ENCODE results near the gene FAM135A. TPM values are rescaled to one million over a fixed set of nuclear protein-coding genes. Genes with fewer than 3 reads are reported as not detected.

The FAM135A gene
- total and polyA plus RNA-seq, 11 donors: 6.0 to 14.9 (median 12.0) TPM

- Histone ChIP-seq H3K27me3 (no peaks in the 10 kb centered on the region), H3K9me3 (peaks cover 0 to 45% (median 12%) of the 10 kb centered on the region in 12 donors), H3K4me3 (no peak overlapping the region), H3K4me1 (no peaks in the 10 kb centered on the region), H3K36me3 (peaks cover 7 to 64% (median 32%) of the 10 kb centered on the region in 9 donors), H3K27ac (no peak overlapping the region)
- ATAC-seq: no peak
- TF ChIP-seq POLR2A (IDR thresholded peaks at IDR 0.05) (no peak), CTCF (IDR thresholded peaks at IDR 0.05) (no peak)
- 97 to 99% (median 99%) methylated on average over 3 of the region's 3 CpGs for WGBS, 4 donors
- DNase-seq: no peak
- intact Hi-C loops (cut with DNase I): no loop called here
Measured at GRCh38 chr6:70502484-70502883, 89.2 kb downstream of the FAM135A start.

- ATAC-seq: no peak
- H3K27me3 ChIP-seq: no peaks in the 10 kb centered on the region
- H3K36me3 ChIP-seq: peaks cover 7 to 64% (median 32%) of the 10 kb centered on the region in 9 donors
- 97 to 100% (median 99%) methylated on average over 1 of the region's 1 CpG for WGBS, 4 donors
- no peak overlapping the region for H3K27ac ChIP-seq
- no peak overlapping the region for H3K4me3 ChIP-seq
- no peaks in the 10 kb centered on the region for H3K4me1 ChIP-seq
- no peak for DNase-seq
- TF ChIP-seq POLR2A (IDR thresholded peaks at IDR 0.05) (no peak), CTCF (IDR thresholded peaks at IDR 0.05) (no peak)
- intact Hi-C loops (cut with DNase I): no loop called here
- H3K9me3 ChIP-seq: peaks cover 0 to 32% (median 12%) of the 10 kb centered on the region in 12 donors
Measured at GRCh38 chr6:70503813-70504465, 90.6 kb downstream of the FAM135A start.

- H3K27me3 ChIP-seq: no peaks in the 10 kb centered on the region
- no peaks in the 10 kb centered on the region for H3K4me1 ChIP-seq
- H3K36me3 ChIP-seq: peaks cover 7 to 59% (median 30%) of the 10 kb centered on the region in 9 donors
- ATAC-seq: no peak
- no peak overlapping the region for H3K4me3 ChIP-seq
- no peak overlapping the region for H3K27ac ChIP-seq
- WGBS, 4 donors: 93 to 99% (median 97%) methylated on average over 2 of the region's 2 CpGs
- peaks cover 0 to 19% (median 9%) of the 10 kb centered on the region in 12 donors for H3K9me3 ChIP-seq
- no peak for DNase-seq
- intact Hi-C loops (cut with DNase I): no loop called here
- TF ChIP-seq CTCF (IDR thresholded peaks at IDR 0.05) (no peak), POLR2A (IDR thresholded peaks at IDR 0.05) (no peak)
Measured at GRCh38 chr6:70506321-70506720, 93.0 kb downstream of the FAM135A start.

GRCh38 chr6:70507161-70507560, 93.9 kb downstream of the FAM135A start:
- 85 to 93% (median 89%) methylated on average over 1 of the region's 1 CpG for WGBS, 4 donors
- DNase-seq (no peak), ATAC-seq (no peak)
- no peaks in the 10 kb centered on the region for H3K27me3 ChIP-seq
- H3K9me3 ChIP-seq: peaks cover 0 to 19% (median 9%) of the 10 kb centered on the region in 12 donors
- intact Hi-C loops (cut with DNase I): no loop called here
- no peaks in the 10 kb centered on the region for H3K4me1 ChIP-seq
- TF ChIP-seq POLR2A (IDR thresholded peaks at IDR 0.05) (no peak), CTCF (IDR thresholded peaks at IDR 0.05) (no peak)
- no peak overlapping the region for H3K27ac ChIP-seq
- no peak overlapping the region for H3K4me3 ChIP-seq
- H3K36me3 ChIP-seq: peaks cover 7 to 56% (median 30%) of the 10 kb centered on the region in 9 donors
